Naive B cell (primary cell): ENCODE measurements around the gene SRSF7. TPM values are rescaled to one million over a fixed set of nuclear protein-coding genes. Genes with fewer than 3 reads are reported as not detected.
A peak's percentile ranks its signal among the peaks of the same experiment; 100 is the strongest.
"Not testable (repeated sequence)": the region's sequence is repeated elsewhere in the genome, so short reads cannot be mapped to it uniquely, and the experiment has no call there.

Experiments
- ATAC-seq, 2 donors: fragments of 150-1000 bp; cut with Tn5 transposase; 2 replicates each; pipeline ENCODE4 v1.10.0; 2021; ENCODE audit warnings: low read depth in 2 of 2, mild to moderate bottlenecking in 2 of 2, moderate library complexity in 2 of 2
- DNase-seq: peaks from one replicate; pipeline ENCODE4 v3.0.0; 2022
- H3K27ac Mint-ChIP-seq, 6 donors: one replicate each; pipeline ENCODE4 v1.8.0; 2020 to 2022; ENCODE audit warnings: mild to moderate bottlenecking in 6 of 6, mixed read lengths in 6 of 6, moderate library complexity in 5 of 6, inconsistent platforms in 2 of 6
- H3K27me3 Mint-ChIP-seq, 3 donors: one replicate each; pipeline ENCODE4 v1.8.0; 2021 to 2022; ENCODE audit warnings: mixed read lengths in 3 of 3, mild to moderate bottlenecking in 1 of 3
- H3K36me3 Mint-ChIP-seq, 2 donors: one replicate each; pipeline ENCODE4 v1.8.0; 2020 to 2022; ENCODE audit warnings: mixed read lengths in 2 of 2, inconsistent platforms in 1 of 2, mild to moderate bottlenecking in 1 of 2
- H3K4me1 Mint-ChIP-seq, 3 donors: one replicate each; pipeline ENCODE4 v1.8.0; 2020 to 2022; ENCODE audit warnings: mixed read lengths in 3 of 3, inconsistent platforms in 1 of 3, mild to moderate bottlenecking in 1 of 3, moderate library complexity in 1 of 3
- H3K4me3 Mint-ChIP-seq, 8 donors: one replicate each; pipeline ENCODE4 v1.8.0; 2020 to 2022; ENCODE audit warnings: mild to moderate bottlenecking in 8 of 8, mixed read lengths in 8 of 8, moderate library complexity in 8 of 8, inconsistent platforms in 2 of 8
- H3K9me3 Mint-ChIP-seq, 7 donors: one replicate each; pipeline ENCODE4 v1.8.0; 2020 to 2022; ENCODE audit warnings: mixed read lengths in 7 of 7, mild to moderate bottlenecking in 5 of 7, inconsistent platforms in 2 of 7, moderate library complexity in 1 of 7
- polyA plus RNA-seq, 6 donors: library from polyadenylated mRNA; unstranded; fragments of 300-500 nt; fragmentation: Illumina TruSeq; gene quantifications; one replicate each; pipeline ENCODE4 v1.2.3, GENCODE V29; 2021; ENCODE audit warnings: low read depth in 6 of 6

Gene SRSF7
- polyA plus RNA-seq, result 100 to 1,000 TPM; 164 to 306 (median 228) TPM

DNA sequence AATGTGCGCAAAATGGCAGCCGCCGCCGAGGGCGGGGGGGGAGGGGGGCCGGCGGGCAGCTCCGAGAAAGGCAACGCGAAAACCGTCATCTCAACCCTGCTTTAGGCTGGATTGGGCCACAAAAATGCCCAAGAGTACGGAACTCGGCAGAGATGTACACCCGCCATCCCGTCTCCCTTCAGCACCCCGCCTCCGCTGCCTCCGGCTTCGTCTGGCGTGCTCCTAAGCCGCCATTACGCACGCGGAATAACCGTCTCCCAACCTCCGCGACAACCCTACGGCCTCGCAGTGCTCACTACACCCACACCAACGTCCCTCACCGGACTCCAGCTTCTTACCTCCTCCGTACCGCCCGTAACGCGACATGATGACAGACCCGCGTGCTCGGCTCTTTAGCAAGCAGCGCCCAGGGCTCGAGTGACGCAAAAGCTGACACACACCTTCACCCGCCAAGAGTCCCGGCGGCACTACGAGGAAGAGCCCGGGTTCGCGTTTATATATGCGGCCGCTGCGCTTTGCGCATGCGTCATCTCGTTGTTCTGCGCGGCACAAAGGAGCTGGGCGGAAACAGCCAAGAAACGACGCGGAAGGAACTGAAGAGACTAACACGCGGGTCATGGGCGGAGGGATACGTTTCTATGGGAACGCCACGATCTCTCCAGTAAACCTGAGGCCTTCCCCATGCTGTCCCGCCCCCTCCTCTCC, at the start of gene SRSF7:
TSS of gene SRSF7 (minus strand) at position 471 of the 705 bp plus-strand sequence. CDS start at position 366, 105 bp downstream.
- H3K4me3 Mint-ChIP-seq, result peak within 1 kb of the TSS; percentile 94 to 100 (median 99)
- no peaks in the 10 kb centered on the region for H3K27me3 Mint-ChIP-seq
- peaks cover 0 to 3% (median 0%) of the 10 kb centered on the region in 7 donors for H3K9me3 Mint-ChIP-seq
- ATAC-seq, result peak; percentile 75 to 77
- H3K27ac Mint-ChIP-seq, result peak within 1 kb of the TSS; percentile 99 to 100 (median 100)
- peaks cover 37 to 38% of the 10 kb centered on the region in 2 donors for H3K36me3 Mint-ChIP-seq
- DNase-seq, result peak; percentile 95
- H3K4me1 Mint-ChIP-seq, result peaks cover 34 to 59% (median 51%) of the 10 kb centered on the region in 3 donors

DNA sequence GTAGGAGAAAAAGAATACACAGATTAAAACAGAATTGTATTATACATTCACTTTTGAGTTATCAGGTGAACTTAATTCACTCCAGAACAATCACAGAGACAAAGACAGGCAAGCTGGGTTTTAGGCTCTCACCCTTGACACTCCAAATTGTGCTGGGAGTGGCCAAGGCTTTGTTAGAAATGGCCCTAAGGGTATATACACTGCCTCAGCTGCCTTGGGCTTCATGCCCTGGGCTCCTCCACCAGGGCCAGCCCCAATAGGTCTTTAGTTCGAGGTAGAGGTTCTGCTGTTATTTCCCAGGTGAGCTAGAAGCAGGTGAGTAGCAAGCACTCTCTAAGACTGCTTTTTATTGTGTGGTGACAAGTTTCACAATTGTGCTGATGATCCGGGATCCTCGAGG, 46.8 kb upstream of the SRSF7 start:
- Mint-ChIP-seq H3K36me3 (peaks cover 0 to 12% of the 10 kb centered on the region in 2 donors), H3K27me3 (no peaks in the 10 kb centered on the region), H3K27ac (no peak overlapping the region), H3K4me3 (no peak overlapping the region), H3K9me3 (no peaks in the 10 kb centered on the region), H3K4me1 (no peaks in the 10 kb centered on the region)
- DNase-seq (no peak), ATAC-seq (no peak)

DNA sequence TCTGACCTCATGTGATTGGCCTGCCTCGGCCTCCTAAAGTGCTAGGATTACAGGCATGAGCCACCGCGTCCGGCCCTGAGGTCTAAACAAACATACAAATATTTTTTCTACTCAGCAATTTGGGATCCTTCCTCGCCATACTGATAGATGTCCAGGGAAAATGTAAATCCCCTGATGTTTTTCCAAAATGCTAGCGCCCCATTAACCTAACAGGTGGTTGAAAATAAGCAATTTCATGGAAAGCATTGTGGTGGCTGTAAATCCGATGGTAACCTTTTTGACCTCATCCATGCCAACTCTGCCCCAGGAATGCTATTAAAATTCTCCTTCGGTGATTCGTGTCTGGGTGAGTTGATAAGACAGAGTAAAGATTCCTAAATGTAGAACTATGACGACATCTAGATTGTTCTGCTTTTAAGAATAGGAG, 46.1 kb upstream of the SRSF7 start:
- DNase-seq (no peak), ATAC-seq (no peak)
- Mint-ChIP-seq H3K4me3 (no peak overlapping the region), H3K9me3 (no peaks in the 10 kb centered on the region), H3K4me1 (no peaks in the 10 kb centered on the region), H3K27me3 (no peaks in the 10 kb centered on the region), H3K27ac (no peak overlapping the region), H3K36me3 (peaks cover 0 to 7% of the 10 kb centered on the region in 2 donors)

DNA sequence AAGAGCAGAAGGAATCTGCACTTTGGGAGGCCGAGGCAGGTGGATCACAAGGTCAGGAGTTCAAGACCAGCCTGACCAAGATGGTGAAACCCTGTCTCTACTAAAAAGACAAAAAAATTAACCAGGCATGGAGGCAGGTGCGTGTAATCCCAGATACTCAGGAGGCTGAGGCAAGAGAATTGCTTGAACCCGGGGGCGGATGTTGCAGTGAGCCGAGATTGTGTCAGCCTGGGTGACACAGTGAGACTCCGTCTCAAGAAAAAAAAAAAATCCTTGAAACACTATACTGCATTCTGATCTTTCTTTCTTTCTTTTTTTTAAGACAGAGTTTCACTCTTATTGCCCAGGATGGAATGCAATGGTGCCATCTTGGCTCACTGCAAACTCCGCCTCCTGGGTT, 43.9 kb upstream of the SRSF7 start:
- H3K9me3 Mint-ChIP-seq, H3K4me1 Mint-ChIP-seq, H3K27me3 Mint-ChIP-seq, ATAC-seq, H3K4me3 Mint-ChIP-seq, H3K36me3 Mint-ChIP-seq, DNase-seq, H3K27ac Mint-ChIP-seq: not testable (repeated sequence)

DNA sequence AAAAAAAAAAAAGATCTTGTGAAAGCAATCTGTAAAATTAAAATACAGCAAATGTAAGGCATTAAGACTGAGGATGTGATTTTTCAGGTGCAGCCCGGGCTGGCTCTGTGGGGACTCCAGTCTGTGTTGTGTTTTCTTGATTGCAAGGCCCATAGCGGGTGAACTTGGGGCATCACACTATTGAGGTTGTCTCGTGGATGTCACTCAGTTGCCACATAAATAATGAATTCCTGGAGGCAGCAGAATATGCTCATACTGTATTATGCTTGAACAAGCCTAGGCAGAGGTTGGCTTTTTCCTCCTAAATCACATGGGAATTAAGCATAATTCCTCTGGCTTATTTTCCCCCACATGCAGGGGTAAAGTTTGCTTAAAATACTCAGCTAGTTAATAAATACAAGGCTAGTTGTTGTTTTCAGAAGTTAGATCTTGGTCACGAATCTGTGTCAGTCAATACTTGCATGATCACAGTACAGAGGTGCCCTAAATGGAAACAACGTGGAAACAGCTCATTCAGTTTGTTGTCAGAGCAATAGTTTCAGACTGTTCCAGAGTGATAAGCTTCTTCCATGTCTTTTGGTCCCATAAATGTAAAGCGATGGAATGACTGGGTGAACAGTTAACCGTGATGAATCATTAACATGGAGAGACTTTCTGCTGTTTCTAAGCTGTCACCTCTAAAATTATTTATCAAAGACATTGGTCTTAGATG, 43.2 kb upstream of the SRSF7 start:
- Mint-ChIP-seq H3K36me3 (peaks cover 0 to 7% of the 10 kb centered on the region in 2 donors), H3K27ac (peak overlapping the region in 1 of 6 donors; percentile 39), H3K4me1 (peaks cover 0 to 7% (median 5%) of the 10 kb centered on the region in 3 donors), H3K9me3 (no peaks in the 10 kb centered on the region), H3K27me3 (no peaks in the 10 kb centered on the region), H3K4me3 (no peak overlapping the region)
- ATAC-seq (no peak), DNase-seq (no peak)

DNA sequence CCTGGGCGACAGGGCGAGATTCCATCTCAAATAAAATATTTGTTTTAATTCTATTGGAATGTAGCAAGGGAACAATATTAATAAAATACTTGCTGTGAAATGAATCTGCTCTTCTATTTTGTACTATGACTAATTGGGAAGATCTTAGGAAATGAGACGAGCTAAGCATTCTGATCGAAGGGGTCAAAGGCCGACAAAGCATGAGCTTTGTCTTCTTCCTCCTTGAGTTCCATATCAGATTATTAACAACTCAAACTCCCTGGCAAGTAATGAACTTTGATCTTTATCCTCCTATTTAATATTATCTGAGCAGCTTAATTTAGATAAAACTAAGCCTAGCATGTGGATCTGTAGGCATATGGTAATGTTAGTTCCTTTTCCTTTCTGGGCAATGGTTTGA, 42.4 kb upstream of the SRSF7 start:
- no peak for DNase-seq
- peaks cover 0 to 7% (median 5%) of the 10 kb centered on the region in 3 donors for H3K4me1 Mint-ChIP-seq
- no peaks in the 10 kb centered on the region for H3K9me3 Mint-ChIP-seq
- no peak overlapping the region for H3K4me3 Mint-ChIP-seq
- ATAC-seq, result no peak
- no peaks in the 10 kb centered on the region for H3K27me3 Mint-ChIP-seq
- H3K27ac Mint-ChIP-seq, result peak overlapping the region in 1 of 6 donors; percentile 86
- H3K36me3 Mint-ChIP-seq, result peaks cover 0 to 7% of the 10 kb centered on the region in 2 donors

DNA sequence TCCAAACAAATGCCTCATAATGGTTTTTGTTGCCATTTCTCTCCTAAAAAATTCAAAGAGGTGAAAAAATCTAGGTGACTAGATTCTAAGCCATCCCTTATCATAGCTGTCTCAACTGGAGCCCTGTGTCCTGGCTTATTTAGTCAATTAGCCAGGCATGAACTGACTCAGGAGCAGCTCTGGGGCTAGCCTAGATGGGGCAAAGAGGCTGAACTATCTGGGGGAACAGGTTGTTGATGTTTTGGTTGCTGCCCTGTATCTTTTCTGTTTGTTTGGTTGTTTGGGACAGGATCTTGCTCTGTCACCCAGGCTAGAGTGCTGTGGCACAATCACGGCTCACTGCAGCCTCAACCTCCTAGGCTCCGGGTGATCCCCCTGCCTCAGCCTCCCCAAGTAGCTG, 41.6 kb upstream of the SRSF7 start:
- DNase-seq, result no peak
- Mint-ChIP-seq H3K36me3 (peaks cover 0 to 7% of the 10 kb centered on the region in 2 donors), H3K27ac (peak overlapping the region in 1 of 6 donors; percentile 16), H3K27me3 (no peaks in the 10 kb centered on the region), H3K4me3 (no peak overlapping the region), H3K9me3 (no peaks in the 10 kb centered on the region), H3K4me1 (peaks cover 0 to 7% (median 5%) of the 10 kb centered on the region in 3 donors)
- no peak for ATAC-seq

DNA sequence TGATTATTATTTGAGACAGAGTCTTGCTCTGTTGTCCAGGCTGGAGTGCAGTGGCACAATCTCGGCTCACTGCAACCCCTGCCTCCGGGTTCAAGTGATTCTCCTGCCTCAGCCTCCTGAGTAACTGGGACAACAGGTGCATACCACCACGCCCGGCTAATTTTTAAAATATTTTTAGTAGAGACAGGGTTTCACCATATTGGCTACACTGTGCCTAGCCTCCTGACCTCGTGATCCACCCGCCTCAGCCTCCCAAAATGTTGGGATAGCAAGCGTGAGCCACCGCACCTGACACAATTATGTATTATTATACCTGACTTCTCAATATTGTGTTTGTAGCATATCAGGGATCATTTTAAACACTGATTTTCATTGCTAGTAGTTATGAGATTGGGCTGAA, 41.2 kb upstream of the SRSF7 start:
- not testable (repeated sequence) for H3K27me3 Mint-ChIP-seq, H3K9me3 Mint-ChIP-seq, H3K4me3 Mint-ChIP-seq, H3K36me3 Mint-ChIP-seq, ATAC-seq, DNase-seq, H3K4me1 Mint-ChIP-seq
- H3K27ac Mint-ChIP-seq, result peak overlapping the region in 1 of 6 donors; percentile 15

DNA sequence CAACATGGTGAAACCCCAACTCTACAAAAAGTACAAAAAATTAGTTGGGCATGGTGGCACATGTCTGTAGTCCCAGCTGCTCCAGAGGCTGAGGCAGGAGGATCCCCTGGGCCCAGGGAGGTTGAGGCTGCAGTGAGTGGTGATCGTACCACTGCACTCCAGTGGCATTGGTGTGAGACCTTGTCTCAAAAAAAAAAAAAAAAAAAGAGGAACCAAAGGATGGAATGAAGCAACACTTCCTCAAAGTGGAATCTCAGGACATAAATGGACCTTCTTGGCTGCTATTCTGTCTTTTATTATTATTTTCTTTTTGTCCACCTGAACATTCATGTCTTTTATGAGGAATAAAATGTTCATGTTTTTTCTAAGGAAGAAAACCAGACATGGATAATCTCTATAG, 40.6 kb upstream of the SRSF7 start:
- Mint-ChIP-seq H3K9me3 (no peaks in the 10 kb centered on the region), H3K36me3 (no peaks in the 10 kb centered on the region), H3K27ac (peak overlapping the region in 1 of 6 donors; percentile 44), H3K4me1 (peaks cover 0 to 7% (median 5%) of the 10 kb centered on the region in 3 donors), H3K4me3 (no peak overlapping the region), H3K27me3 (no peaks in the 10 kb centered on the region)
- ATAC-seq (peak; percentile 75 to 81), DNase-seq (peak; percentile 23)

DNA sequence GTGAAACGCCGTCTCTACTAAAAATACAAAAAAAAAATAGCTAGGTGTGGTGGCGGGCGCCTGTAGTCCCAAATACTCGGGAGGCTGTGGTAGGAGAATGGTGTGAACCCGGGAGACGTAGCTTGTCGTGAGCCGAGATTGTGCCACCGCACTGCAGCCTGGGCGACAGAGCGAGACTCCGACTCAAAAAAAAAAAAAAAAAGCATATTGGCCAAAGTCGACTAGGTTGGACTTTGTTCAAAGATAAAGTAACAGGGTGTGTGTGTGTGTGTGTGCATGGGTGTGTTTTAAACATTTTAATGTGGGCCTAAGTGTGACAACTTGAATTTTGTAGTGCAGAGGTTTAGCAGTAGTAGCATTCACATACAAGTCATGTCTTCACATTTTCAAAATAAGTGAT, 38.5 kb upstream of the SRSF7 start:
- Mint-ChIP-seq H3K27ac (no peak overlapping the region), H3K4me3 (no peak overlapping the region), H3K4me1 (peaks cover 0 to 7% (median 5%) of the 10 kb centered on the region in 3 donors), H3K27me3 (no peaks in the 10 kb centered on the region), H3K36me3 (no peaks in the 10 kb centered on the region), H3K9me3 (no peaks in the 10 kb centered on the region)
- DNase-seq (no peak), ATAC-seq (no peak)

DNA sequence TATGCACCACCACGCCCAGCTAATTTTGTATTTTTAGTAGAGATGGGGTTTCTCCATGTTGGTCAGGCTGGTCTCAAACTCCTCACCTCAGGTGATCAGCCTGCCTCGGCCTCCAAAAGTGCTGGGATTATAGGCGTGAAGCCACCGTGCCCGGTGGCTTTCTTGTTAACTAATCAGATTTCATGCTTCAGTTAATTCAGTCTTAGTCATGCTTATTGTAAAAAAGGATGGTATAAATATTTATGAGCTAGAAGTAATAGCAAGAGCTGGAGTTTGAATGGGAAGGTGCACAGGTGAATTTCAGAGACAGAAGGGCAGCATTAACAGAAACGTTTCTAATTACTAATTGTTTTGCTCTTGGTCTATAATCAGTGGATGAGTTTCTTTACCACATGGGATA, 37.1 kb upstream of the SRSF7 start:
- no peak for ATAC-seq

DNA sequence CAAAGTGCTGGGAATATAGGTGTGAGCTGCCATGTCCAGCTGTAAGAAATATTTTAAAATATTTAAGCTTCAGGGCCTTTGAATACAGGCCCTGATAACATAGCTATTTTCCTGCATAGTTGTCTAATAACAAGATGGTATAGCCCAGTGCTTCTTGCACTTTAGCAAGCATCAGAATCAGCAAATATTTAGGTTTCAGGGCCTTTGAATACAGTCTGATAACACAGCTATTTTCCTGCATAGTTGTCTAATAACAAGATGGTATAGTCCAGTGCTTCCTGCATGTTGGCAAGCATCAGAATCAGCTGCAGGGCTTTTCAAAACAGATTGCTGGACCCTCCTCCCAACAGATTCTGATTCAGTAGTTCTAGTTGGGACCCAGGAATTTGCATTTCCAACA, 32.4 kb upstream of the SRSF7 start:
- Mint-ChIP-seq H3K4me3 (no peak overlapping the region), H3K4me1 (peaks cover 3 to 10% (median 6%) of the 10 kb centered on the region in 3 donors), H3K9me3 (no peaks in the 10 kb centered on the region), H3K36me3 (peaks cover 8 to 12% of the 10 kb centered on the region in 2 donors), H3K27me3 (no peaks in the 10 kb centered on the region), H3K27ac (peak overlapping the region in 1 of 6 donors; percentile 69)
- DNase-seq, result no peak
- no peak for ATAC-seq

More for the DNA sequence above, 37.1 kb upstream of the SRSF7 start:
- Mint-ChIP-seq H3K27ac (no peak overlapping the region), H3K4me3 (no peak overlapping the region), H3K9me3 (no peaks in the 10 kb centered on the region), H3K27me3 (no peaks in the 10 kb centered on the region), H3K36me3 (no peaks in the 10 kb centered on the region), H3K4me1 (peaks cover 0 to 7% (median 5%) of the 10 kb centered on the region in 3 donors)
- DNase-seq, result no peak

DNA sequence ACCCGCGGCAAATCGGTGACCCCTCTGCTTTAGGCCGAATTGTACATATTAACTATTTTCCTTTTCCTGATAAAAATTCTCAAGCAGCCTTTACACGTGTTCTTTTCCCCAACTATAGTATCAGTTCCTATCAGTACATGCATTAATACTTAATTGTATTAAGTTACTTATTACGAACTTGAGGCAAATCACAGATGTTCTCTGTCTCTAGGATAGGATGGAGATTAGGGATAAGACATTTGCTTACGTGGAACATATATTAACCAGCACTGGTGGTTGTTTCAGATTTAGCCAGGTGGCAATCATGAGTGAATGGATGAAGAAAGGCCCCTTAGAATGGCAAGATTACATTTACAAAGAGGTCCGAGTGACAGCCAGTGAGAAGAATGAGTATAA, 27.5 kb upstream of the SRSF7 start:
- H3K9me3 Mint-ChIP-seq, result no peaks in the 10 kb centered on the region
- peaks cover 11 to 20% (median 13%) of the 10 kb centered on the region in 3 donors for H3K4me1 Mint-ChIP-seq
- peak overlapping the region; percentile 94 to 98 (median 98) for H3K27ac Mint-ChIP-seq
- H3K27me3 Mint-ChIP-seq, result peaks cover 3 to 21% (median 18%) of the 10 kb centered on the region in 3 donors
- no peak for DNase-seq
- peak overlapping the region; percentile 94 to 100 (median 98) for H3K4me3 Mint-ChIP-seq
- ATAC-seq, result no peak
- H3K36me3 Mint-ChIP-seq, result peaks cover 8 to 12% of the 10 kb centered on the region in 2 donors

DNA sequence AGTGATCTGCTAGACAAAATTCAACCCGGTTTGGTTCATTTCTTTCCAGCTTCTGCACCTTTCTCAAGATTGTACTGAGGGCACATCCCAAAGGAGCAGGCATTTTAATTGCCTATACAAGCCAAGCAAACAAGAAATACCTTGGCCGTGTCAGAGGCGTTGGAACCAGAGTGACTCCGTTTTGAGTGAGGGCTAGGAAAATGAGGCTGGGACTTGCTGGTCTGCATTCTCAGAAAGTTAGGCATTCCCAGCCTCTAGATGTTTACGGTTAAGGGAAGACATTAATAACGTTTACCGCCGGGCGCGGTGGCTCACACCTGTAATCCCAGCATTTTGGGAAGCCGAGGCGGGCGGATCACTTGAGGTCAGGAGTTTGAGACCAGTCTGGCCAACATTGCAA, 25.4 kb upstream of the SRSF7 start:
- peak overlapping the region in 7 of 8 donors; percentile 33 to 81 (median 41) for H3K4me3 Mint-ChIP-seq
- no peak overlapping the region for H3K27ac Mint-ChIP-seq
- no peak for DNase-seq
- H3K27me3 Mint-ChIP-seq, result peaks cover 3 to 21% (median 18%) of the 10 kb centered on the region in 3 donors
- ATAC-seq, result no peak
- no peaks in the 10 kb centered on the region for H3K9me3 Mint-ChIP-seq
- H3K4me1 Mint-ChIP-seq, result peaks cover 11 to 15% (median 11%) of the 10 kb centered on the region in 3 donors
- H3K36me3 Mint-ChIP-seq, result peaks cover 0 to 5% of the 10 kb centered on the region in 2 donors
